Fibroblast of pulmonary artery (primary cell): ENCODE measurements around the gene RAB34.
"Not testable (repeated sequence)": the region's sequence is repeated elsewhere in the genome, so short reads cannot be mapped to it uniquely, and the experiment has no call there.

ENCODE experiments used
- DNase-seq: peaks from one replicate; pipeline ENCODE4 v3.0.0-alpha.2; 2010; ENCODE audit warnings: low read depth
- H3K4me3 ChIP-seq: replicated peaks from 2 replicates; pipeline ENCODE4 v1.5.1; 2011; ENCODE audit warnings: low read depth, mild to moderate bottlenecking, control low read depth, low read length, moderate library complexity
- TF ChIP-seq, protein P1 (sequence below): IDR thresholded peaks from 2 replicates; pipeline ENCODE4 v1.5.1; 2011; ENCODE audit warnings: mild to moderate bottlenecking, control low read depth, low read length, inconsistent platforms; ENCODE audit errors: missing control alignments

Gene RAB34

DNA sequence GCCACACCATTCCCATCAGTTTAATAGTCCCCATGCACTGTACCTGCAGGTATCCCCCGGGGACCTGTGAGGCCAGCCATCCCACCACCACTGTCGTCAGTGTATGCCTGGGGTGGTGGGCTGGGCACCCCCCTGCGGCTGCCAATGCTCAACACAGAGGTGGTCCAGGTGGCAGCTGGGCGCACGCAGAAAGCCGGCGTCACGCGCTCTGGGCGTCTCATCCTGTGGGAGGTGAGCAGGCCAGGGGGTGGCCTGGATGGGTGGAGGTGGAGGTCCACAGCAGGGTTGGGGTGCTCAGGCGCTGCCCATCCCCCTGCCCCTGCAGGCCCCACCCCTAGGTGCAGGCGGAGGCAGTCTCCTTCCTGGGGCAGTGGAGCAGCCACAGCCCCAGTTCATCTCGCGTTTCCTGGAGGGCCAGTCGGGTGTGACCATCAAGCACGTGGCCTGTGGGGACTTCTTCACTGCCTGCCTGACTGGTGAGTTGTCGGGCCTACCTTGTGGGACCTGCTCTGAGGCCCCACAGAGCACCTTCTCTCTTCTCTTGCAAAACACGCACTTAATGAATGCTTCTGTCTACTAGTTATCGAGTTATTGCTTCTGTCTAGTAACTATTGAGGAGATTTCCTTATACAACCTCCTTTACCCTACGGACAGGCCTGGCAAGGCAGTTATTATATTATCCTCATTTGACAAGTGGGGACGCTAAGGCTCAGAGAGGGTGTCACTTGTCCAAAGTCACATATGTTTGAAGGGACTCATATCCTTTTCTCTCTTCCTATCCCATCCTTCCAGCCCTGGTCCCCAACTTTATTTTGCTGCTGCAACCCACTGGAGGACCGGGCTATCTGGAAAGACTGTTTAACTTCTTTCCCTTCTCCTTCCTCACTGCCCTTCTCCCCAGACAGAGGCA is 20.4 kb upstream of the RAB34 start:
- TF ChIP-seq, protein P1, sequence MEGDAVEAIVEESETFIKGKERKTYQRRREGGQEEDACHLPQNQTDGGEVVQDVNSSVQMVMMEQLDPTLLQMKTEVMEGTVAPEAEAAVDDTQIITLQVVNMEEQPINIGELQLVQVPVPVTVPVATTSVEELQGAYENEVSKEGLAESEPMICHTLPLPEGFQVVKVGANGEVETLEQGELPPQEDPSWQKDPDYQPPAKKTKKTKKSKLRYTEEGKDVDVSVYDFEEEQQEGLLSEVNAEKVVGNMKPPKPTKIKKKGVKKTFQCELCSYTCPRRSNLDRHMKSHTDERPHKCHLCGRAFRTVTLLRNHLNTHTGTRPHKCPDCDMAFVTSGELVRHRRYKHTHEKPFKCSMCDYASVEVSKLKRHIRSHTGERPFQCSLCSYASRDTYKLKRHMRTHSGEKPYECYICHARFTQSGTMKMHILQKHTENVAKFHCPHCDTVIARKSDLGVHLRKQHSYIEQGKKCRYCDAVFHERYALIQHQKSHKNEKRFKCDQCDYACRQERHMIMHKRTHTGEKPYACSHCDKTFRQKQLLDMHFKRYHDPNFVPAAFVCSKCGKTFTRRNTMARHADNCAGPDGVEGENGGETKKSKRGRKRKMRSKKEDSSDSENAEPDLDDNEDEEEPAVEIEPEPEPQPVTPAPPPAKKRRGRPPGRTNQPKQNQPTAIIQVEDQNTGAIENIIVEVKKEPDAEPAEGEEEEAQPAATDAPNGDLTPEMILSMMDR = no peak
- no peak for DNase-seq
- H3K4me3 ChIP-seq = no peak overlapping the region

DNA sequence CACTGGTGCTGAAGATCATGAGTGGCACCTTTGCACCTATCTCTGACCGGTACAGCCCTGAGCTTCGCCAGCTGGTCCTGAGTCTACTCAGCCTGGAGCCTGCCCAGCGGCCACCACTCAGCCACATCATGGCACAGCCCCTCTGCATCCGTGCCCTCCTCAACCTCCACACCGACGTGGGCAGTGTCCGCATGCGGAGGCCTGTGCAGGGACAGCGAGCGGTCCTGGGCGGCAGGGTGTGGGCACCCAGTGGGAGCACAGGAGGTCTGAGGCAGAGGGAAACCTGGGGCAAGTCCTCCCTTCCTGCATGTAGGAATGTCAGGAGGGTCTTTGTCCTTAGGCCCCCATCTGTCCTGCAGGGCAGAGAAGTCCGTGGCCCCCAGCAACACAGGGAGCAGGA is 19.6 kb upstream of the RAB34 start:
- H3K4me3 ChIP-seq = no peak overlapping the region
- DNase-seq = no peak

DNA sequence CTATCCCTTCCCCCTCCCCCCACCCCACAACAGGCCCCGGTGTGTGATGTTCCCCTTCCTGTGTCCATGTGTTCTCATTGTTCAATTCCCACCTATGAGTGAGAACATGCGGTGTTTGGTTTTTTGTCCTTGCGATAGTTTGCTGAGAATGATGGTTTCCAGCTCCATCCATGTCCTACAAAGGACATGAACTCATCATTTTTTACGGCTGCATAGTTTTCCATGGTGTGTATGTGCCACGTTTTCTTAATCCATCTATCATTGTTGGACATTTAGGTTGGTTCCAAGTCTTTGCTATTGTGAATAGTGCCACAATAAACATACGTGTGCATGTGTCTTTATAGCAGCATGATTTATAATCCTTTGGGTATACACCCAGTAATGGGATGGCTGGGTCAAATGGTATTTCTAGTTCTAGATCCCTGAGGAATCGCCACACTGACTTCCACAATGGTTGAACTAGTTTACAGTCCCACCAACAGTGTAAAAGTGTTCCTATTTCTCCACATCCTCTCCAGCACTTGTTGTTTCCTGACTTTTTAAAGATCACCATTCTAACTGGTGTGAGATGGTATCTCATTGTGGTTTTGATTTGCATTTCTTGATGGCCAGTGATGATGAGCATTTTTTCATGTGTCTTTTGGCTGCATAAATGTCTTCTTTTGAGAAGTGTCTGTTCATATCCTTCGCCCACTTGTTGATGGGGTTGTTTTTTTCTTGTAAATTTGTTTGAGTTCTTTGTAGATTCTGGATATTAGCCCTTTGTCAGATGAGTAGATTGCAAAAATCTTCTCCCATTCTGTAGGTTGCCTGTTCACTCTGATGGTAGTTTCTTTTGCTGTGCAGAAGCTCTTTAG is 18.5 kb upstream of the RAB34 start:
- not testable (repeated sequence) for H3K4me3 ChIP-seq, DNase-seq

More for the DNA sequence above, 19.6 kb upstream of the RAB34 start:
- TF ChIP-seq, protein P1 = no peak

DNA sequence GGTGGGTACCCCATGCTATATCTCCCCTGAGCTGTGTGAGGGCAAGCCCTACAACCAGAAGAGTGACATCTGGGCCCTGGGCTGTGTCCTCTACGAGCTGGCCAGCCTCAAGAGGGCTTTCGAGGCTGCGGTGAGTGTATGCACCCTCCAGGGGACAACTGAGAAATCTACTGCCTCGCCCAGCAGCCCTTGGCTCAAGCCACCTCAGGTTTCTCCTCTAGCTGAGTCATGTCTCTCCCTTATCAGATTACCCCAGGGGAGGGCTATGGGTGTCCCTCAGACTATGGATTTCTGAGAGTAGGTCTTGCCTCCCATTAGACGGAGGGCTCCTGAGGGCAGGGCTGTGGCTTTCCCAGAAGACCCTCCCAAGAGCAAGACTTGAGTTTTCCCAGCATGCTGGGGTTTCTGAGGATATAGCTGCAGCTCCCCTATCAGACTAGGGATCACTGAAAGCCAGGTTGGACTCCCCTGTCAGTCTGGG is 17.6 kb upstream of the RAB34 start:
- H3K4me3 ChIP-seq = no peak overlapping the region
- TF ChIP-seq, protein P1 = no peak
- no peak for DNase-seq

DNA sequence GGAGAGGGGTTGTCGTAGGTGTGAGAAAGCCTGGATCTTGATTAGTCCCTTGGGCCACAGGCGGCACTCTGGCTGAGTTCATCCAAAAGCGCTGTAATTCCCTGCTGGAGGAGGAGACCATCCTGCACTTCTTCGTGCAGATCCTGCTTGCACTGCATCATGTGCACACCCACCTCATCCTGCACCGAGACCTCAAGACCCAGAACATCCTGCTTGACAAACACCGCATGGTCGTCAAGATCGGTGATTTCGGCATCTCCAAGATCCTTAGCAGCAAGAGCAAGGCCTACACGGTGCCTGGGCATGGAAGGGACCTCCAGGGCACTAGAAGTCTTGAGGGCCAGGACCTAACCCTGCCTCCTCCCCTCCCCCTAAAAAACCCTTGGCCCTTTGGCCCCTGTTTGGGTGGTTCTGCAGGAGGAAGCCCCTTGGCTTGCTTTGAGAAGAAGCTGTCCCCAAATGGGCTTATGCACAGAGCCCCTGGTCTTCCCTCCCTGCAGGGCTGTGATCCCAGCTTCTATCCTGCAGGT is 17.1 kb upstream of the RAB34 start:
- TF ChIP-seq, protein P1 = no peak
- no peak for DNase-seq
- H3K4me3 ChIP-seq = no peak overlapping the region

DNA sequence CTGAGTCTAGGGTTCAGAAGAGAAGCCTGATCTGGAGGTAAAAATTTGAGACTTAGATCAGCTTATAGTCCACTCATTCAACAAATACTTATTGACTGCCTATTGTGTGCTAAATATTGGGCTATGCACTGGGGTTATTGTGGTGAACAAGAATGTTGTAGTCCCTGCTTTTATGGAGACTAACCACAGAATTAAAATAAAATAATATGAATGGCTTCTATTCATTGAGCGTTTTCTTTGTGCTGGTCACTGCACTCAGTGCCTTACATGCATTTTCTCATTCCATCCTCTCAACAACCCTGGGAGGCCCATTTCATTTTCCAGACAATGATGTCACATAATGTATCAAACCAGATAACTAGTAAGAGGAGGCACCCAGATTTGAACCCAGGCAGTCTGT is 15.7 kb upstream of the RAB34 start:
- TF ChIP-seq, protein P1 = no peak
- H3K4me3 ChIP-seq = no peak overlapping the region
- no peak for DNase-seq

DNA sequence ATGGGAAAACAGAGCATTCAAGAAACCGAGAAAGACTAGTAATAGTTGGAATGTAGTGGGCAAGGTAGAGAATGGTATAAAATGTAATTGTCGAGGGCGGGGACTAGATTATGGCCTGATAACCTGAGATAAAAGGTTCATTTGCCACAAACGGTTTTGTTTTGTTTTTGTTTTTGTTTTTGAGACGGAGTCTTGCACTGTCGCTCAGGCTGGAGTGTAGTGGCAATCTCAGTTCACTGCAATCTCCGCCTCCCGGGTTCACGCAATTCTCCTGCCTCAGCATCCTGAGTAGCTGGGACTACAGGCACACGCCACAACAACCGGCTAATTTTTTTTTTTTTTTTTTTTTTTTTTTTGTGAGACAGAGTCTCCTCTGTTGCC is 12.3 kb upstream of the RAB34 start:
- no peak for DNase-seq
- no peak overlapping the region for H3K4me3 ChIP-seq
- TF ChIP-seq, protein P1 = no peak
